SKM-1 treated with dmso at 0.1 percent for 144 hours (cell line): ENCODE measurements around the gene FHDC1.
"Not testable (repeated sequence)": the region's sequence is repeated elsewhere in the genome, so short reads cannot be mapped to it uniquely, and the experiment has no call there.

Experiments
- DNase-seq: peaks from one replicate; lab custom pipeline; 2025; ENCODE audit not compliant: unreplicated experiment; lab: John Stamatoyannopoulos, UW

Gene FHDC1, protein sequence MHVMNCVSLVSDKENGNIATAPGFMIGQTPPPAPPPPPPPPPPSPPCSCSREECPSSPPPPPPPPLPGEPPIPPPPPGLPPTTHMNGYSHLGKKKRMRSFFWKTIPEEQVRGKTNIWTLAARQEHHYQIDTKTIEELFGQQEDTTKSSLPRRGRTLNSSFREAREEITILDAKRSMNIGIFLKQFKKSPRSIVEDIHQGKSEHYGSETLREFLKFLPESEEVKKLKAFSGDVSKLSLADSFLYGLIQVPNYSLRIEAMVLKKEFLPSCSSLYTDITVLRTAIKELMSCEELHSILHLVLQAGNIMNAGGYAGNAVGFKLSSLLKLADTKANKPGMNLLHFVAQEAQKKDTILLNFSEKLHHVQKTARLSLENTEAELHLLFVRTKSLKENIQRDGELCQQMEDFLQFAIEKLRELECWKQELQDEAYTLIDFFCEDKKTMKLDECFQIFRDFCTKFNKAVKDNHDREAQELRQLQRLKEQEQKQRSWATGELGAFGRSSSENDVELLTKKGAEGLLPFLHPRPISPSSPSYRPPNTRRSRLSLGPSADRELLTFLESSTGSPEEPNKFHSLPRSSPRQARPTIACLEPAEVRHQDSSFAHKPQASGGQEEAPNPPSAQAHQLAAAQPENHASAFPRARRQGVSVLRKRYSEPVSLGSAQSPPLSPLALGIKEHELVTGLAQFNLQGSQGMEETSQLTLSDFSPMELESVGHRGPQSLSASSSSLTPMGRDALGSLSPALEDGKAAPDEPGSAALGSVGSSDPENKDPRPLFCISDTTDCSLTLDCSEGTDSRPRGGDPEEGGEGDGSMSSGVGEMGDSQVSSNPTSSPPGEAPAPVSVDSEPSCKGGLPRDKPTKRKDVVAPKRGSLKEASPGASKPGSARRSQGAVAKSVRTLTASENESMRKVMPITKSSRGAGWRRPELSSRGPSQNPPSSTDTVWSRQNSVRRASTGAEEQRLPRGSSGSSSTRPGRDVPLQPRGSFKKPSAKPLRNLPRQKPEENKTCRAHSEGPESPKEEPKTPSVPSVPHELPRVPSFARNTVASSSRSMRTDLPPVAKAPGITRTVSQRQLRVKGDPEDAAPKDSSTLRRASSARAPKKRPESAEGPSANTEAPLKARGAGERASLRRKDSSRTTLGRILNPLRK

DNA sequence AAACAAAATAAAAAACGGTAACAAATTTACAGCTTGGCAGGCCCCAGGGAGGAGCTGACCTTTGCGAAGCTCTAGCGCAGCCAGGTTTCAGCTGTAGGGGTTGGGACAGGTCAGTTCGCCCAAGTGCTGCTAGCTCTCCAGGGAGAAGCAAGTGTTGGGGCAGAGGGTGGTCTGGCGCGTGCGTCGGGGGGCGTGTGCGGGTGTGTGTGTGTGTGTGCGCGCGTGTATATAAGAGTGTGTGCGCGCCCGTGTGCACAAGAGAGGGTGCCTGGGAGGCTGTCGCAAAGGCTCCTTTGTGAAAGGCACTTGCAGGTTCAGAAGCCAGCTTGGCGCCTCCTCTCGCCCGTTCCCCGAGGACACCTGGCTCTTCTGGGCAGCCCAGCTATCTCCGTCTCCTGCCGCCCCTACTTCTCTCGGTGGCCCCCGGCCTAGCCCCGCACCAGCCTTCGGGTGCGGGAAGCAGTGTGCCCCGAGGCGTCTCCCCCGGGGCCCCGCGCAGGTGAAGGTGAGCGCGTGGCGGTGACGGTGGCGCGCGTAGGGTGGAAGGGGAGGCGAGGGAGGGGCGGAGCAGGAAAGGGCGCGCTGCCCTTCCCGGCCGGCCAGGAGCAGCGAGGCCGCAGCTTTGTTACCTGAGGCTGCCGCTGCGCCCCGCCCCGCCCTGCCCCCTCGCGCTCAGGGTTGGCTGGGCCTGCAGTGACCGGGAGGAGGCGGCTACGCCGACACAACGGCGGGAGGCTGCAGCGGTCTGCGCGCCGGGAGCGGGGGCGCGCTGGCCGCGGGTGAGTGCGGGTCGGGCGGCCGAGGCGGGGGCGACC is at the start of gene FHDC1:
Gene FHDC1, plus strand, starts transcription at position 693 of the 815 bp plus-strand sequence. CDS start 6,735 bp downstream, outside the sequence.
- DNase-seq: no peak

DNA sequence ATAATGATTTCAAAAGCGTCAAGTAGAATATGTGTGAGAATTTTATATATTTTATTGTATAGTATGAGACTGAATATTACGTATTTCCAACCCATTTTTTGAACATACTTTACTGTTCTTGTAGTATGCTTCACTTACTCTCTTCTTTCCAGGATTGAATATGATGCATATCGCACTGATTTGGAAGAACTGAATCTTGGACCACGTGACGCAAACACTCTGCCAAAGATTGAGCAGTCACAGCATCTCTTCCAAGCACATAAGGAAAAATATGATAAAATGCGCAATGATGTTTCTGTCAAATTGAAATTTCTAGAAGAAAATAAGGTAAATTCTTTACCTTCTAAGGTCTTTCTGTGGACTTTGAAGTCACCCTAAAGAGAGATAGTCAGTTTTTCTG is 48.1 kb upstream of the FHDC1 start:
- no peak for DNase-seq

DNA sequence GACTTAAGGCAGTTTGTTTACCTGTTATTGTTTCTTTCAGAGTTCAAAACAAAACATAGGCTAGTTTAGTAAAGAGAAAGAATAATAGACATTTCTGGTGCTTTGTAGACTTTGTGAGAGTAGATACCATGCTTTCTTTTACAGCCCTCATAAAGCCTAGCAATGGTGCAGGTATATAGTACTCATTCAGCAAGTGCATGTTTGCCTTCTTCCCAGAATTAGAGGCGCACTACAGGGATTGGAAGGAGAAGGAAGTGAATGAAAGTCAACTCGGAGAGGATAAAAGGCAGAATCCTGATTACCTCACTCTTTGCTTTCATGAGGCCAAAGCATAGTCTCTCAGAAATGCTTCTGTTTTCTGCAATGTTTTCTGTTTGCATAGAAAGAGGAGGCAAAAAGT is 43.1 kb upstream of the FHDC1 start:
- DNase-seq: no peak

DNA sequence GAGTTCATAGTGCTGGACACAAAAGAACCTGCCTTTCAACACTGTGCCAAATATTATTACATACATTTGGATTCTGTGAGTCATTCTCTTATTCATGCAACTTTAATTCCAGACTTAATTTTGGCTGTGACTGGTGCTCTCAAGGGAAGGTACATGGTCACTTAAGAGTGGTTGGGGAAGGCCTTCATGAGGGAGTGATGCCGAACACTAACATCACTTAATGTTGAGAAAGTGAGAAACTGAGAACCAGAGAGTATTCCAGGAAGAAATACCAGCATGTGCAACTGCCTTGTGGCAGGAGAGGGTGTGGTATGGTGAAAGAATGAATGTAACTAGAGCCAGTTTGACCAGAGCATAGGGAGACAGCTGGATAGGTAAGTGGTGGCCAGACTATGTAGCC is 41.5 kb upstream of the FHDC1 start:
- DNase-seq: no peak

DNA sequence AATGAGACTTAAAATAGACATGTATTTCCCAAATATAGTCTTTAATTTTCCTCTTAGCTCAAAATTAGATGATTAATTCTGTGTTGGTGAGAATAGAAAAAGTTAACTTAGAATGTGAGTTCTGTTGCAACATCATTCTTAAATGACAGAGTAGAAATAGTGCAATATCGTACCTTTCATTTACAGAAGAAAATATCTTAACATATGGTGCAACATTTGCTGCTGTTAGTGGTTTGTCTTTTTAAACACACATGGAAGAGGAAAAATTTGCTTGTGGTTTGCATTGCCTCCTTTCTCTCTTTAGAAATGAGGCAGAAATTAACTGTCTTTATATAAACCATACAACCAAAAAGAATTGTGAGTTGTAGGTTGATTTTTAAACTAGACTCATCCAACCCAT is 39.3 kb upstream of the FHDC1 start:
- DNase-seq: peak; percentile 33

DNA sequence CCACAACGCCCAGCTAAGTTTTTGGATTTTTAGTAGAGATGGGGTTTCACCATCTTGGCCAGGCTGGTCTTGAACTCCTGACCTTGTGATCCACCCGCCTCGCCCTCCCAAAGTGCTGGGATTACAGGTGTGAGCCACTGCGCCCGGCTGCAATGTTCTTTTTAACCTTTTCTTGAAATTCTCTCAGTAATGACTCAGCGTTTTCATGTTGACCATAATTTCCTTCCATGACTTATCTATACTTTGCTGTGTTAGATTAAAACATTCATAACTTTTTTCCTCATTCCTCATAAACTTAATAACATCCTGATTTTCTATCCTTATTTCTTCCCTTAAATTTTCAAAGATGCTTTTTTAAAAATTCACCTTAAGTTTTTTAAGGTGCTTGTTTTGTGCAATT is 38.0 kb upstream of the FHDC1 start:
- DNase-seq: not testable (repeated sequence)

DNA sequence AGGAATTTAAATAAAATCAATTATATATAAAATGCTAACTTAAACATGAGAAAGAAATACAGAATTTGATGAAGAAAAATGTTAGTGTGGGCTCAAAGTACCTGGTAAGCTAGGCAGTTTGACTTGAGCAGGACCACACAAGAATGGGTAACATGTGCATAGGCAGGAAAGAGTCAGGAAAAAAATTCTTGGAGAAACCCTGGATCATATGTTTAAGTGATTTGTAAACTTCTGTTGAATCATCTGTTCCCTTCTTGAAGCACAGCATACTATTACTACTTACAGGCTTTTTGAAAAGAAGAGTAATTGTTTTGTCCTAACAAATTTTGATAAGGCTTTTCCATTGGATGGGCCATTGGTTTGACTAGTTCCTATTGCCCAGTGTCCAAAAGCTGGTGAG is 37.5 kb upstream of the FHDC1 start:
- no peak for DNase-seq

DNA sequence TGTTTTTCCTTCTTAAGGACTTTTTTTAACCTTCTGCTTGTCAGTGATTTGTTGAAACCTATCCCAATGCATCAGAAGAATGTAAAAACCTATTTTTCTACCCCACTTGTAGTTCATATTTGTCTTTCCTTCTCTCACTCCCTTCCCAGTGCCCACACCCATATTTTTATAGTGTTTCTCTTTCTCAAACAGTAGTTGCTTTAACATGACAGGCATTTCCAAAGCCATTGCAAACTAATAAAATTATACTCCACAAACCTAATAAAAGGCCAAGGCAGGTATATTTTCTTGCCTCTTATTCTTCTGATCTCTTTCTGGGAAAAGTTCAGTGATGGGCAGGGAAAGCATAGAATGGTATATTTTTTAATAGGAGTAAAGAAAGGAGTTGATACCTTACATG is 35.7 kb upstream of the FHDC1 start:
- DNase-seq: no peak

DNA sequence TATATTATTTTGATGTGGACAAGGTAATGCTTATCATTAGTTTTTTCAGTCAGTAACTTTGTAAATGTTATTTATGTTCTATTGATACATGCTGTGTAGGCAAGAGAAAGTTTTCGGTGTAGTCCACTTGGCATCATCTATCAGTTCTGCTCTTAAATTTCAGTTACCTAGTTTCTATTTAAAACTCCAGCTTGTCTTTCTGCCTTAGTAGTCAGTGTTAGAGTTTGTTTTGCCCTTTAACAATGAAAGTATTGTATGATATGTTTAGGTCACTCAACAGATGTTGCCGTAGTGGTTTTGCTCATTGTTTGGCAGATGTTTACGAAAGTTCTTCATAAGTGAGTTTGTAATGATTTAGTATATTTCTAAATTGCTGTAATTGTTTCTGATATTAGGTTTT is 34.9 kb upstream of the FHDC1 start:
- DNase-seq: no peak

DNA sequence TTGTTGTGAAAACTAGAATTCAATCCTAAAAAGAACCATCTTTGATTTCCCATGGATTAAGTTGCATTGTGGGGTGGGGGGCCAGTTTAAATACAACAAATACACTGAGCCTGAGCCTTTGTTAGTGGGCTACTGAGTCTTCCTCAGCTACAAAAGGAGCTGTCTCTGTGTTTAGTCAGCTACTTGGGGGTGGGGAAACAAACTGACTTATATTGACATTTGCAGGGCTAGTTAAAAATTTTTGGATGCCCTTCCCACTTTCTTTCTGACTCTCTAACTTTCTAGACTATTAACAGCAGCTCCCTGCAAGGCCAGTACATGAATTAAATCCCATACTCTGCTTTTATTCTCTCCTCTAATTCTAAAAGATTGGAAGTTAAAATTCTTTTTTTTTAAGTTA is 32.5 kb upstream of the FHDC1 start:
- DNase-seq: no peak

DNA sequence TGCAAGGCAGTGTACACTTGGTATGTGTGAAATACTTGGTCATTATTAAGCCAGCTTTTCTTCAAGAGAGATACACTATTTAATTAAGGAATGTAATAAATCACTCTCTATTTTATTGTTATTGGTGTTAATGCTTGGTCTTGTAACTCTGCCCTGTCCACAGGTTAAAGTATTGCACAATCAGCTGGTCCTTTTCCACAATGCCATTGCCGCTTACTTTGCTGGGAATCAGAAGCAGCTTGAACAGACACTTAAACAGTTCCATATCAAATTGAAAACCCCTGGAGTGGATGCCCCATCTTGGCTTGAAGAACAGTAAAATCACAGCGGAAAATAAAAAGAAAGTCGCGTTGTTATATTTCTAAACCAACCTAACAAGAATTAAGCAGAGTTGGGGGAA is 26.2 kb upstream of the FHDC1 start:
- DNase-seq: no peak

DNA sequence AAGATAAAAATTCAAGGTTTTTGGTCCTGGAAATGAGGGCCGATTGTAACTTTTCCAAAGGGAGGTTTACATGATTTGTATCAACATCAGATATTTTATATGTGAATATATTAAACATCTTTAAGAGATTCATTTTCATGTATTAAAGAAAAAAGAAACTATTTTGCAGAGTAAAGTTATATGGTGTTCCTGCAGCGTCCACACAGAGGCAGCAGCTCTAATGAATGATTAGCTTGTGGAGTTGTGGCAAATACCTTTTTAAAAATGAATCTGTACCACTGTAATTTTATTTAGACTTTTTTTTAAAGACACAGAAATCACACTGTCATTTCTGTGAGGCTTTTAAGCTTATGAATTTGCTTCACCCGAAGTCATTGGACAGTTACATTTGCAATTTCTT is 25.6 kb upstream of the FHDC1 start:
- DNase-seq: no peak

DNA sequence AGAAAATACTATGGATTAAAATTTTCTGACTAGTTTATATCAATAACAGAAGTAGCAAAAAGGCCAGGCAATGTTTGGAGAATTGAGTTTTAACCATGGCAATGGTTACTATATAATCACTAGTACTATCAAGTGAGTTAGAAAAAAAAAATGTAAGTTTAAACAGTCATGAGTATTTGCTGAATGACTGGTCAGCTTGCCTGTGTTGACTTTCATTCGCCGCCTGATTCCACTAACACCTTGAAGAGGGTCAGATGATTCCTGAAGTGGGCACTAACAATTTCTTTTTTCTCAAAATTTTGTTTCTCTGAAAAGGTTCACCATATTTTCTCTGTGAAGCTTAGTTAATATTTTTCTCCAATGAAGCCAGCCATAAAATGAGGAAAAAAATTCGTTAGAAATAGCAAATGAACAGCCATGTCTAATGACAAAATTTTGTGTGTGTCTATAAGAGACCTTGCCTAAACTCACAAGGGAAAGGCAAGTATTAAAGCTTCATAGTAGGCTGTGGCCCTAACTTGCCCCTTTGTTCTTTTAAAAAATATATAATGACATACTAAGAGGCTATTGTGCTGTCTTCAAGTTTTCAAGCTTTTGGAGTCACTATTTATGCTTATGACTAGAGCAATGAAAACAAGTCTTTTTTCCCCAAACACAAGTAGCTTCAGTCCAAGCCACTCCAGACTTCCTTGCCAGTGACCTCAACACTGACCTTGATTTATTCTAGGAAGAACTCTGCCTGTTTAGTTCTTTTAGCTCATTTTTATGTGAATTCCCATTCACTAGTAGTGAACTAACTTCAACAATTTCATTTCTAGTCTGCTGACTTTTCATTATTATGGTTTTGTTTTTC is 18.4 kb upstream of the FHDC1 start:
- no peak for DNase-seq

DNA sequence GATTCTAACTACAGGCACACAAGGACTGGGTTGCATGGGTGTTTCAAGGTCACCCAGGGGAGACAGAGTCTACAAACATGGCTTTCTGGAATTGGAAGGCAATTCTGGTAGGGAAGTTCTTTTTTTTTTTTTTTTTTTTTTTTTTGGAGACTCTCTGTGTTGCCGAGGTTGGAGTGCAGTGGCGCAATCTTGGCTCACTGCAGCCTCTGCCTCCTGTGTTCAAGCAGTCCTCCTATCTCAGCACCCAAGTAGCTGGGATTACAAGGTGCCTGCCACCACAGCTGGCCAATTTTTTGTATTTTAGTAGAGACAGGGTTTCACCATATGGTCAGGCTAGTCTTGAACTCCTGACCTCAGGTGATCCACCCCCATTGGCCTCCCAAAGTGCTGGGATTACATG is 16.3 kb upstream of the FHDC1 start:
- no peak for DNase-seq

DNA sequence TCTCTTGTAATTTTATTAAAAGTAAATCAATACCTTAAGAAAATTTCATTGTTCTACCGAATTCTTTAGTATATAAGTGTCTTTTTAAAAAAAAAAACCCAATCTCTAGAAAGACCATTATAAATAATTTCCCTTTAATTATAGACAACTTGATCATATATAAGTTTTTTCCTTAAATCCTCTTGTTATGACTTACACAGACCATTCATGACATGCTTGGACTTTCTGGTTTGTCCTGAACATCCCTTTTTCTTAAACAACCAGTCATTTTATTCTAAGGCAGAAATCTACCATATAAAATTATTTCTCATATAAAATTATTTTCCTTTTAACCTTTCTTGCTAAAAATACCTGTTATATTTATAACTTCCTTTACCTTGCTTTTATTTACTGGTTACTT is 15.4 kb upstream of the FHDC1 start:
- DNase-seq: no peak

DNA sequence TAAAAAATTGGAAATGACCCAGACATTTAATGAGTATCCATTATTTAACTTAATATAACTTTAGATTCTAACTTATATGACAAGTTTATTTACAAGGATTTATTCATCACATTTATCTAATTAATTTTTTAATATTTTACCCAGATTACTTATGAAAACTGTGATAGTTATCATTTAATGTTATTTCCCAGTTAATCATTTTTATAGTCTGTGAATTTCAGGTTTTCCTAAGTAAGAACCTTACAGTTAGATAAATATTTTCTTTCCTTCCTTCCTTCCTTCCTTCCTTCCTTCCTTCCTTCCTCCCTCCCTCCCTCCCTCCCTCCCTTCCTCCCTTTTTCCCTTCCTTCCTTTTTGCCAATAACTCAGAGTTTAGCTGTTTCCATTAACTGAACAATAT is 14.8 kb upstream of the FHDC1 start:
- no peak for DNase-seq

DNA sequence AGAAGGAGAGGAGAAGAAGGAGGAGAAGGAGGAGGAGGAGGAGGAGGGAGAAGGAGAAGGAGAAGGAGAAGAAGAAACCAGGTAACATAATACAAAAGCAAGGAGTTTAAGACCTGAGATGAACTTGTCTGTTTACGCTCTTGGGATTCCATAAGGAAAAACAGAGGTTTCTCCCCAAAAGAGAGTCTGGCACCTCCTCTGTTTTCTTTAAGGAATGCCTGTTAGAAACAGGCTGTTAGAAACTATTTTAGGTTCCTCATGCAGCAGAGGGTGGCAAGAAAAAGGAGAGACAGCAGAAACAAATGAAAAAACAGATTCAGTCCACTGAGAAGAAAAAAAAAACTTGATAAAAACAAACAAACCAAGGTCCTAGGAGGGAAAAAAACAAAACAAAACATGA is 10.3 kb upstream of the FHDC1 start:
- DNase-seq: no peak

DNA sequence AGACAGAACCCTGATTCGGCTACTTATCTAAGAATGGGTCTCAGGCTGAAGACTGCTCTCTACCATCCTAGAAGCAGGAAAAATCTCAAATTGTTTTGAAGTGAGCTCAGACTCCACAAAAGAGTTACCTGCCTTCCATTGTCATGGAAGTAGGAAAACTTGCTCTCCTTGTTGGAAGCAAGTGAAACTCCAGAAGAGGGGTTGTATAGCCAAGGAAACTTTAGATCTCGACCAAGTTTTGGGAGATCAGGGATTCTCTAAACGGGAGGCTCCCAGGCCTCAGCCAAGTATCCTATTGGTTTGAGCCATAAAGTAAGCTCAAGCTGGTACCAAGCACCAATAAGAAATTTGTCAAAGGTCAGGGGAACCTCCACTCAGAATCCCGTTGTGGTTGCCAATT is 9.2 kb upstream of the FHDC1 start:
- no peak for DNase-seq

DNA sequence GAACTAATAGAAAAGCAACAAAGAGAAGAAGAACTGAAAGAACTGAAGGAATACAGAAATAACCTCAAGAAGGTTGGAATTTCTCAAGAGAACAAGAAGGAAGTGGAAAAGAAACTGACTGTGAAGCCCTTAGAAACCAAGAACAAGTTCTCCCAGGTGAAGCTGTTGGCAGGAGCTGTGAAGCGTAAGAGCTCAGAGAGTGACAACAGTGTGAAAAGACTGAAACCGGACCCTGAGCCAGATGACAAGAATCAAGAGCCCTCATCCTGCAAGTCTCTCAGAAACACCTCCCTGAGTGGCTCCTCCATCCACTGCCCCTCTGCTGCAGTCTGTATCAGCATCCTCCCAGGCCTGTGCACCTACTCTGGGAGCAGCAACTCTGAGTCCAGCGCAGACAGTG is 8.4 kb upstream of the FHDC1 start:
- DNase-seq: no peak

DNA sequence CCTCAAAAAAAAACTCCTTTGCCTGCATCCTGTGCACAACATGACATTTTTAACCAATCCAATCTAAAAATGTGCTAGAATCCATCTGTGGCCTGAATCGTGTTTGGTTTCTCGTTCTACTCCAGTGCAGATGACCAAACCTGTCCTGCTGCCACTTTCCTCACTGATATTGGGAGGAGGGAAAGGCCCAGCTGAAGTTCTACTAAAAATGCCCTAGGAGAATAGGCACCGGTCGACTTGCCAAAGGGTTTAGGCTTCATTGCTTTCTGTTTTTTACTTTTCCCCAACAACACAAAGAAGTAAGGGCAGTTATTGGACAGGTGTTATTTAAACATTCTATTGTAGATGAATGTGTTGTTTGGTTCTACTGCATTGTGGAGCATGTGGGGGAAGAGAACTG is 7.8 kb upstream of the FHDC1 start:
- no peak for DNase-seq
